Retinal pigment epithelial cell (primary cell): ENCODE results near the gene ADCY2.

ENCODE experiments used
- DNase-seq: peaks from one replicate; pipeline ENCODE4 v3.0.0-alpha.2; 2010; ENCODE audit warnings: low read depth
- H3K4me3 ChIP-seq: 2 replicates; pipeline ENCODE4 v1.5.1; 2011; ENCODE audit warnings: mild to moderate bottlenecking, low read length, control low read depth, moderate library complexity
- CTCF ChIP-seq: conservative IDR thresholded peaks from 2 replicates; pipeline ENCODE4 v1.5.1; 2011; ENCODE audit warnings: low read depth, low read length, control low read depth, inconsistent platforms

ADCY2 gene

GRCh38 chr5:7756453-7756852, 360.5 kb downstream of the ADCY2 start:
- no peak for DNase-seq
- no peak for TF ChIP-seq CTCF
- no peak overlapping the region for H3K4me3 ChIP-seq

- no peak overlapping the region for H3K4me3 ChIP-seq
- no peak for TF ChIP-seq CTCF
- no peak for DNase-seq
Measured at GRCh38 chr5:7759257-7759871, 363.4 kb downstream of the ADCY2 start.

- no peak for DNase-seq
- no peak for TF ChIP-seq CTCF
- no peak overlapping the region for H3K4me3 ChIP-seq
Measured at GRCh38 chr5:7759951-7760580, 364.1 kb downstream of the ADCY2 start.

DNA sequence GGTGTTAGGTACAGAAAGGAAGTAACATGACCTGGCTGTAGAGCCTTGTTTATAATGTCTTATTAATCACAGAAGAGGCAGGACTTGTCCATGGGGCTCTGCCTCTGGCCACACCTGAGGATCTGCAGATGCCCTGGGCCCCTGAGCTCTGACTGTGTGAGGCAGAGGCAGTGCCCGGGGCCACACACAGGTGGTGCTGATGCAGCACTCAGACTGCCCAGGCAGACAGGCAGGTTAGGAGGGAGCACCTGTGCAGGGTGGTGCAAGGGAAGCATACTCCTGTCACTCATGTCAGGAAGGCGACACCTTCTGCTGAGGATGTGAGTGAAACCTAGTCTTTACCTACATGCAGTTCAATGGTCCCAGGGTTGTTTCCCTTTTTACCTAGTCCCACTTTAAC, 366.3 kb downstream of the ADCY2 start:
- DNase-seq: no peak
- no peak overlapping the region for H3K4me3 ChIP-seq
- TF ChIP-seq CTCF: no peak

GRCh38 chr5:7763621-7764072, 367.7 kb downstream of the ADCY2 start:
- no peak overlapping the region for H3K4me3 ChIP-seq
- TF ChIP-seq CTCF: no peak
- DNase-seq: no peak

DNA sequence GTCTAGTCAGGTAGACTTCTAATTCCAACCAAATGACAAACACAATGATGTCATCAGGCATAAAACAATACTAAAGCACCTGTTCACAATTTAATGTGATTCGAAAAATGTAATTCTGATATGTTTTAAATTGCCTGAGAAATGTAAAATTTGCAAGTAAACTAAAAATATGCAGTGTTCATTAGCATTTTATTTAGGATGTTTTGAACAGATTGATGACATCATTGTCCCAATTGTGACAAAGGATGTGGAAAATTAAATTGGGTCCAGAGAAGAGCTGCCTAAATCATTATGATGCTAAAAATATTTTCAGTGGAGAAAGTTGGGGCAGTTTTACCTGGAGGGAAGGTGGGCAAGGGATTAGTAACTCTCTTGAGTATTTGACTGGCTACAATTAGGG, 368.5 kb downstream of the ADCY2 start:
- no peak for DNase-seq
- no peak for TF ChIP-seq CTCF
- H3K4me3 ChIP-seq: no peak overlapping the region

GRCh38 chr5:7770436-7770835, 374.5 kb downstream of the ADCY2 start:
- no peak for DNase-seq
- no peak overlapping the region for H3K4me3 ChIP-seq
- TF ChIP-seq CTCF: no peak
